HG03354 (cell line): ENCODE results near the gene CORO2A.
"Not testable (repeated sequence)": the region's sequence is repeated elsewhere in the genome, so short reads cannot be mapped to it uniquely, and the experiment has no call there.

Experiments
- ATAC-seq: cut with Tn5 transposase; IDR thresholded peaks from one replicate; pipeline ENCODE4 v1.9.1; 2021; ENCODE audit warnings: mild to moderate bottlenecking; ENCODE audit not compliant: unreplicated experiment, poor library complexity, severe bottlenecking

The CORO2A gene

GRCh38 chr9:98097836-98098235, 94.6 kb downstream of the CORO2A start:
- ATAC-seq = no peak

- no peak for ATAC-seq
These were observed 96.3 kb downstream of the CORO2A start for GRCh38 chr9:98096091-98096490.

GRCh38 chr9:98095401-98095800, 97.0 kb downstream of the CORO2A start:
- ATAC-seq = no peak

GRCh38 chr9:98094851-98095250, 97.6 kb downstream of the CORO2A start:
- ATAC-seq = no peak

- ATAC-seq = no peak
These were observed 98.1 kb downstream of the CORO2A start for GRCh38 chr9:98094316-98094715.

- no peak for ATAC-seq
These were observed 99.9 kb downstream of the CORO2A start for GRCh38 chr9:98092613-98092931.

GRCh38 chr9:98091735-98092612, 100.5 kb downstream of the CORO2A start:
- no peak for ATAC-seq

- not testable (repeated sequence) for ATAC-seq
These were observed 101.8 kb downstream of the CORO2A start for GRCh38 chr9:98090674-98091073.

- no peak for ATAC-seq
These were observed 104.8 kb downstream of the CORO2A start for GRCh38 chr9:98087420-98088354.

- no peak for ATAC-seq
These were observed 106.0 kb downstream of the CORO2A start for GRCh38 chr9:98086461-98086860.

GRCh38 chr9:98085944-98086343, 106.5 kb downstream of the CORO2A start:
- ATAC-seq = no peak

- no peak for ATAC-seq
These were observed 107.4 kb downstream of the CORO2A start for GRCh38 chr9:98085058-98085457.

- ATAC-seq = no peak
These were observed 108.0 kb downstream of the CORO2A start for GRCh38 chr9:98084396-98084795.

GRCh38 chr9:98083566-98084183, 108.8 kb downstream of the CORO2A start:
- no peak for ATAC-seq

GRCh38 chr9:98083061-98083501, 109.4 kb downstream of the CORO2A start:
- no peak for ATAC-seq

GRCh38 chr9:98081477-98082219, 110.8 kb downstream of the CORO2A start:
- ATAC-seq = no peak

- no peak for ATAC-seq
These were observed 111.7 kb downstream of the CORO2A start for GRCh38 chr9:98080780-98081179.

- no peak for ATAC-seq
These were observed 112.1 kb downstream of the CORO2A start for GRCh38 chr9:98080326-98080725.

- ATAC-seq = no peak
These were observed 113.5 kb downstream of the CORO2A start for GRCh38 chr9:98078895-98079294.

GRCh38 chr9:98076514-98076890, 115.9 kb downstream of the CORO2A start:
- not testable (repeated sequence) for ATAC-seq
